Stimulated activated CD4-positive, alpha-beta T cell treated with anti-CD3 and anti-CD28 coated beads, Interleukin-1b, Interleukin-23, amount 100 ng/mL, for 48 hours (primary cell): Measurements from ENCODE around the gene ALG9.
"Not testable (repeated sequence)": the region's sequence is repeated elsewhere in the genome, so short reads cannot be mapped to it uniquely, and the experiment has no call there.

Experiments
- DNase-seq: peaks from one replicate; pipeline ENCODE4 v3.0.0-alpha.2; 2020

ALG9 gene

GRCh38 chr11:111792955-111793500, 78.4 kb downstream of the ALG9 start:
- DNase-seq: no peak

- no peak for DNase-seq
Measured at GRCh38 chr11:111792314-111792713, 79.1 kb downstream of the ALG9 start.

GRCh38 chr11:111788464-111788863, 82.9 kb downstream of the ALG9 start:
- DNase-seq: no peak

GRCh38 chr11:111788051-111788450, 83.3 kb downstream of the ALG9 start:
- no peak for DNase-seq

- DNase-seq: no peak
Measured at GRCh38 chr11:111785886-111786412, 85.4 kb downstream of the ALG9 start.

- no peak for DNase-seq
Measured at GRCh38 chr11:111785076-111785475, 86.3 kb downstream of the ALG9 start.

GRCh38 chr11:111784311-111784710, 87.1 kb downstream of the ALG9 start:
- not testable (repeated sequence) for DNase-seq

- no peak for DNase-seq
Measured at GRCh38 chr11:111782109-111782741, 89.2 kb downstream of the ALG9 start.

- DNase-seq: no peak
Measured at GRCh38 chr11:111779118-111779517, 92.3 kb downstream of the ALG9 start.

GRCh38 chr11:111778047-111778558, 93.3 kb downstream of the ALG9 start:
- DNase-seq: no peak

- no peak for DNase-seq
Measured at GRCh38 chr11:111777094-111778046, 94.0 kb downstream of the ALG9 start.

- DNase-seq: no peak
Measured at GRCh38 chr11:111776398-111777093, 94.8 kb downstream of the ALG9 start.

GRCh38 chr11:111774955-111775710, 96.2 kb downstream of the ALG9 start:
- no peak for DNase-seq

- no peak for DNase-seq
Measured at GRCh38 chr11:111772535-111772934, 98.8 kb downstream of the ALG9 start.

- DNase-seq: not testable (repeated sequence)
Measured at GRCh38 chr11:111771205-111771604, 100.2 kb downstream of the ALG9 start.

GRCh38 chr11:111770581-111771134, 100.7 kb downstream of the ALG9 start:
- DNase-seq: no peak

- DNase-seq: no peak
Measured at GRCh38 chr11:111766834-111767142, 104.6 kb downstream of the ALG9 start.

GRCh38 chr11:111765984-111766833, 105.2 kb downstream of the ALG9 start, which contains the start of gene PPP2R1B:
TSS of gene PPP2R1B (minus strand) at chr11:111766389. CDS start at chr11:111766361, 28 bp downstream.
- peak; percentile 72 for DNase-seq

GRCh38 chr11:111765320-111765983, 105.9 kb downstream of the ALG9 start:
- DNase-seq: no peak

- DNase-seq: no peak
Measured at GRCh38 chr11:111764621-111765020, 106.8 kb downstream of the ALG9 start.
